ENCODE results near the gene WDFY4. TPM values are rescaled to one million over a fixed set of nuclear protein-coding genes. Genes with fewer than 3 reads are reported as not detected.

Gene WDFY4
- total and polyA plus RNA-seq, 8 donors: 0.15 to 8.0 (median 2.7) TPM

- TF ChIP-seq POLR2AphosphoS5 (IDR thresholded peaks at IDR 0.05): no peak
- no peak for TF ChIP-seq EP300 (IDR thresholded peaks at IDR 0.05)
- no peak for TF ChIP-seq POLR2A (IDR thresholded peaks at IDR 0.05)
- TF ChIP-seq CTCF (IDR thresholded peaks at IDR 0.05): no peak
- H3K36me3 ChIP-seq: no peaks in the 10 kb centered on the region
Observed at GRCh38 chr10:48847691-48848090, 163.0 kb downstream of the WDFY4 start.

GRCh38 chr10:48856855-48857254 lies 172.2 kb downstream of the WDFY4 start:
- no peaks in the 10 kb centered on the region for H3K27me3 ChIP-seq
- H3K36me3 ChIP-seq: no peaks in the 10 kb centered on the region
- no peak overlapping the region for H3K4me3 ChIP-seq
- no peak for DNase-seq
- no peak overlapping the region for H3K27ac ChIP-seq
- intact Hi-C loops (cut with DNase I; ENCODE audit: low total_unique reads): no loop called here
- peaks cover 0 to 9% (median 3%) of the 10 kb centered on the region in 4 donors for H3K9me3 ChIP-seq
- no peak for TF ChIP-seq POLR2AphosphoS5 (IDR thresholded peaks at IDR 0.05)
- TF ChIP-seq EP300 (IDR thresholded peaks at IDR 0.05): no peak
- TF ChIP-seq CTCF (IDR thresholded peaks at IDR 0.05): no peak
- TF ChIP-seq POLR2A (IDR thresholded peaks at IDR 0.05): no peak
- H3K4me1 ChIP-seq: no peaks in the 10 kb centered on the region

More at GRCh38 chr10:48847691-48848090, 163.0 kb downstream of the WDFY4 start:
- no peak for DNase-seq
- Histone ChIP-seq H3K27ac (no peak overlapping the region), H3K4me3 (no peak overlapping the region), H3K9me3 (no peaks in the 10 kb centered on the region), H3K27me3 (no peaks in the 10 kb centered on the region), H3K4me1 (no peaks in the 10 kb centered on the region)
- intact Hi-C loops (cut with DNase I; ENCODE audit: low total_unique reads): no loop called here
- WGBS, 5 donors: 85 to 95% (median 90%) methylated on average over 5 of the region's 5 CpGs

- no peaks in the 10 kb centered on the region for H3K27me3 ChIP-seq
- no peak for DNase-seq
- 67 to 83% (median 80%) methylated on average over 1 of the region's 1 CpG for WGBS, 5 donors
- H3K36me3 ChIP-seq: no peaks in the 10 kb centered on the region
- H3K27ac ChIP-seq: no peak overlapping the region
- no peaks in the 10 kb centered on the region for H3K9me3 ChIP-seq
- H3K4me3 ChIP-seq: no peak overlapping the region
- H3K4me1 ChIP-seq: no peaks in the 10 kb centered on the region
- TF ChIP-seq CTCF (IDR thresholded peaks at IDR 0.05): no peak
- intact Hi-C loops (cut with DNase I; ENCODE audit: low total_unique reads): no loop called here
Observed at GRCh38 chr10:48872234-48872633, 187.6 kb downstream of the WDFY4 start.

- Histone ChIP-seq H3K4me3 (no peak overlapping the region), H3K36me3 (no peaks in the 10 kb centered on the region), H3K4me1 (no peaks in the 10 kb centered on the region), H3K27me3 (no peaks in the 10 kb centered on the region), H3K9me3 (peaks cover 0 to 4% (median 0%) of the 10 kb centered on the region in 4 donors), H3K27ac (no peak overlapping the region)
- TF ChIP-seq EP300 (IDR thresholded peaks at IDR 0.05): no peak
- TF ChIP-seq POLR2A (IDR thresholded peaks at IDR 0.05): no peak
- TF ChIP-seq POLR2AphosphoS5 (IDR thresholded peaks at IDR 0.05): no peak
- TF ChIP-seq CTCF (IDR thresholded peaks at IDR 0.05): no peak
- 68 to 89% (median 77%) methylated on average over 3 of the region's 3 CpGs for WGBS, 5 donors
- intact Hi-C loops (cut with DNase I; ENCODE audit: low total_unique reads): no loop called here
- no peak for DNase-seq
Observed at GRCh38 chr10:48878091-48878490, 193.4 kb downstream of the WDFY4 start.
